Activated CD4-positive, alpha-beta memory T cell treated with anti-CD3 and anti-CD28 coated beads for 36 hours (primary cell): ENCODE measurements around the gene CST9. TPM values are rescaled to one million over a fixed set of nuclear protein-coding genes. Genes with fewer than 3 reads are reported as not detected.

Source experiments
- CTCF ChIA-PET: fragments of 350-600 bp; sonication (Branson Sonifier 250); formaldehyde crosslinking; loops from one replicate; lab custom pipeline; 2021; ENCODE audit warnings: antibody characterized with exemption, inconsistent platforms; lab: Charles Lee
- POLR2A ChIA-PET: fragments of 350-600 bp; sonication (Branson Sonifier 250); formaldehyde crosslinking; loops from one replicate; lab custom pipeline; 2021; ENCODE audit warnings: antibody characterized with exemption; lab: Charles Lee
- DNase-seq: peaks from one replicate; pipeline ENCODE4 v3.0.0-alpha.2; 2020
- H3K27ac Mint-ChIP-seq: one replicate; pipeline ENCODE4 v1.8.0; 2021; ENCODE audit warnings: mixed read lengths
- H3K27me3 Mint-ChIP-seq: one replicate; pipeline ENCODE4 v1.8.0; 2021; ENCODE audit warnings: mixed read lengths
- H3K36me3 Mint-ChIP-seq: one replicate; pipeline ENCODE4 v1.8.0; 2021; ENCODE audit warnings: mixed read lengths
- H3K4me1 Mint-ChIP-seq: one replicate; pipeline ENCODE4 v1.8.0; 2021; ENCODE audit warnings: low read depth, mixed read lengths
- H3K4me3 Mint-ChIP-seq: one replicate; pipeline ENCODE4 v1.8.0; 2021; ENCODE audit warnings: mild to moderate bottlenecking, mixed read lengths
- H3K9me3 Mint-ChIP-seq: one replicate; pipeline ENCODE4 v1.8.0; 2021; ENCODE audit warnings: mixed read lengths
- intact Hi-C: fragments of 100-400 bp; cut with micrococcal nuclease; formaldehyde crosslinking; loops from one replicate; pipeline ENCODE4 v1.15.1; 2023
- total RNA-seq, 2 experiments: library from RNA; stranded (reverse); gene quantifications; one replicate each; pipeline ENCODE4 v1.2.3, GENCODE V29; 2021

CST9 gene
- total RNA-seq, 2 experiments from 2014 or later: not detected

DNA sequence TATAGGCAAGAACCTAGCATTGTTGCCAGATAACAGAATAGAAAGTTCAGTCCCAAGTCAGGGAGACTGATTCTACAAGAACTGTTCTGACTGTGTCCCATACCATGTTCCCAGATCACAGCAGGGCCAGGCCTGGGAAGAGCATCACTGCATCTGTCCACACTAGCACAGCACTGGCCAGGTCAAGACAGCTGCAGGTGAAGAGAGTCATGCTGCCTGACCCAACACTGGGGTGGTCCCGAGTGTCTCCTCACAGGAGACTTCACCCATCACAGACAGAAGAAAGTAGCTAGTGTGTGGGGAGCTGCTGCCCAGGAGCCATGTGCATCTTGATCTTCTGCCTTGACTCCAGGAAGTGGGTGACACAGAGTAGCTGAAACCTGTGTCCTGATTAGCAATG, 36.1 kb downstream of the CST9 start:
- H3K27me3 Mint-ChIP-seq: peaks cover 4% of the 10 kb centered on the region

DNA sequence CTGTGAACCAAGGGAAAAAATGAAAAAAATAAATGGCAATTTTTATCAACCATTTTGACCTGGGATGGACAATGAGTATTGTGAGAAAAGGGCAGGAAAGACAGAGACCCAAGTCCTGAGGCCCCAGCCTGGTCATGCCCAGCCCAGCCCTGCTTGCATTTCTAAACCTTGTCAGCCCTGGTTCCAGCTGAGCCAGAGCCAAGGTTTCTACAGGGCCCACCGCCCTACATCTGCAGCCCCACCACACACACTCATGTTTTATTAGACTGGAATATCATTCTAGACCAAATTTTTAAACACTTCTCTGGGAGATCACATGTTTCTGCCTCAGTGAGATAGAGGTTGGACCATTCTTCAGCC, 36.8 kb downstream of the CST9 start:
- Mint-ChIP-seq H3K36me3 (no peaks in the 10 kb centered on the region), H3K9me3 (no peaks in the 10 kb centered on the region), H3K4me3 (no peak overlapping the region), H3K4me1 (no peaks in the 10 kb centered on the region), H3K27me3 (peaks cover 9% of the 10 kb centered on the region), H3K27ac (no peak overlapping the region)
- ChIA-PET CTCF (no interaction called here), POLR2A (no interaction called here)
- DNase-seq: no peak
- intact Hi-C loops: no loop called here

More for the DNA sequence above, 36.1 kb downstream of the CST9 start:
- H3K36me3 Mint-ChIP-seq: no peaks in the 10 kb centered on the region
- H3K4me1 Mint-ChIP-seq: no peaks in the 10 kb centered on the region
- H3K4me3 Mint-ChIP-seq: no peak overlapping the region
- H3K27ac Mint-ChIP-seq: no peak overlapping the region
- intact Hi-C loops: no loop called here
- ChIA-PET POLR2A (no interaction called here), CTCF (no interaction called here)
- H3K9me3 Mint-ChIP-seq: no peaks in the 10 kb centered on the region
- no peak for DNase-seq

- Mint-ChIP-seq H3K9me3 (no peaks in the 10 kb centered on the region), H3K27me3 (peaks cover 9% of the 10 kb centered on the region), H3K27ac (no peak within 1 kb of the TSS), H3K4me3 (no peak within 1 kb of the TSS), H3K4me1 (no peaks in the 10 kb centered on the region), H3K36me3 (no peaks in the 10 kb centered on the region)
- intact Hi-C loops: no loop called here
- ChIA-PET CTCF (no interaction called here), POLR2A (no interaction called here)
- no peak for DNase-seq
These were observed 37.3 kb downstream of the CST9 start, which contains the start of gene CST9L for GRCh38 chr20:23568320-23568970. Gene CST9L, minus strand, starts transcription at chr20:23568484. Its CDS starts 34 bp downstream, at chr20:23568450.

DNA sequence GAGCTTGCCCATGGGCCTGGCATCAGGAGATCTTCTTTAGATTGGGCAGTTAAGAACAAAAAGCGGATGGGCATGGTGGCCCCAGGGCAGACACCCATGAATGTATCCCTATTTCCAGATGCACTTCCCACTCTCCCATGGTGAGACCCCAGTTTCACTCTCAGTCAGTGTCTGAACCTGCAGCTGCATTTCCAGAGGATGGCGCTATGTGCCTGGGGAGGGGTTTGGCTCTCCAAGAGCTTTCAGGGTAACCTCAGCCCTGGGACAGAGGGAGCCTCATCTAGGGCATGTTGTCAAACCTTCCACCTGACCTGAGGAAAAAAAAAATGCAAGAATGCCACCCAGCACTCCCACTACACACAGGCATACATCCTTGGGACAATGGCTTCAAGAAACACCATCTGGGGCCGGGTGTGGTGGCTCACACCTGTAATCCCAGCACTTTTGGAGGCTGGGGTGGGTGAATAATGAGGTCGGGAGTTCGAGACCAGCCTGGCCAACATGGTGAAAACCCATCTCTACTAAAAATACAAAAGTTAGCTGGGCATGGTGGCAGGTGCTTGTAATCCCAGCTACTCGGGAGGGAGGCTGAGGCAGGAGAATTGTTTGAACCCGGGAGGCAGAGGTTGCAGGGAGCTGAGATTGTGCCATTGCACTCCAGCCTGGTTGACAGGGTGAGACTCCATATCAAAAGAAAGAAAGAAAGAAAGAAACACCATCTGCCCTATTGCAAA, 39.4 kb downstream of the CST9 start:
- ChIA-PET POLR2A (no interaction called here), CTCF (no interaction called here)
- Mint-ChIP-seq H3K27me3 (peaks cover 9% of the 10 kb centered on the region), H3K36me3 (no peaks in the 10 kb centered on the region), H3K4me3 (no peak overlapping the region), H3K27ac (no peak overlapping the region), H3K4me1 (no peaks in the 10 kb centered on the region), H3K9me3 (peaks cover 14% of the 10 kb centered on the region)
- DNase-seq: no peak
- intact Hi-C loops: no loop called here

- Mint-ChIP-seq H3K9me3 (peaks cover 14% of the 10 kb centered on the region), H3K4me1 (no peaks in the 10 kb centered on the region), H3K27ac (no peak overlapping the region), H3K36me3 (no peaks in the 10 kb centered on the region), H3K4me3 (no peak overlapping the region), H3K27me3 (peaks cover 9% of the 10 kb centered on the region)
- ChIA-PET CTCF (interaction anchor here (0.6 kb wide), 1 partner anchor 12 kb away, joined by 3 read pairs; no protein-coding TSS in a partner anchor), POLR2A (no interaction called here)
- DNase-seq: no peak
- intact Hi-C loops: no loop called here
These were observed 40.1 kb downstream of the CST9 start for GRCh38 chr20:23565503-23566045.

GRCh38 chr20:23564927-23565326, 40.8 kb downstream of the CST9 start:
- H3K9me3 Mint-ChIP-seq: peaks cover 16% of the 10 kb centered on the region
- CTCF ChIA-PET: interaction anchor here (0.6 kb wide), 1 partner anchor 13 kb away, joined by 3 read pairs; no protein-coding TSS in a partner anchor
- intact Hi-C loops: no loop called here
- no peak overlapping the region for H3K4me3 Mint-ChIP-seq
- H3K27ac Mint-ChIP-seq: no peak overlapping the region
- no peak for DNase-seq
- H3K27me3 Mint-ChIP-seq: peaks cover 9% of the 10 kb centered on the region
- no peaks in the 10 kb centered on the region for H3K4me1 Mint-ChIP-seq
- H3K36me3 Mint-ChIP-seq: no peaks in the 10 kb centered on the region
- POLR2A ChIA-PET: no interaction called here

DNA sequence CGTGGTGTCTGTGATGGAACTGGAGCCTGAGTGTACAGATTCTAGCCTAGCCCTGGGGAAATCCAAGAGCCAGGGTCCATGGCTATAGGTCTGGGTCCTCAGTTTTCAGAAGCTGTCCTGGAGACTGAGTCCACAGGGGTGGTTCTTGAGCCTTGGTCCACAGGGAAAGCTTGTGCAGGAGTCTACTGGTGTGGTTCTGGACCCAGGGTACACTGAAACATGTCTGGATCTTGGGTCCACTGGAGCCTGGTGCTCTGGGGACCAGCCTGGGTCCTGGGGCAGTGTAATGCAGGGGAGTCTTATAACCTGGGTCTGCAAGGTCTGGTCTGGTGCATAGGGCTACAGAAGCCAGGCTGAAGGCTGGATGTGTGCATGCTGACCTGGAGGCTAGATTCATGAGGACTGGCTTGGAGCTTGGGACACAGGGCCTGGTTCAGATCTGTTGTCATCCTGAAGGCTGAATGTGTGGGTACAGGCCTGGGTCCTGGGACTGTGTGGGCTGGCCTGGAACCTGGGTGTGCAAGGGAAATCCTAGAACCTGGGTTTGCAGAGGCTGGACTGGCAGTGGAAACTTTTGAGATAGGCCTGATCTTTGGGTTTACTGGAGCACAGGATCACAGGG, 42.9 kb downstream of the CST9 start:
- ChIA-PET CTCF (no interaction called here), POLR2A (no interaction called here)

GRCh38 chr20:23554401-23554800, 51.3 kb downstream of the CST9 start:
- intact Hi-C loops: no loop called here
- Mint-ChIP-seq H3K9me3 (peaks cover 6% of the 10 kb centered on the region), H3K36me3 (no peaks in the 10 kb centered on the region), H3K27ac (no peak overlapping the region), H3K4me3 (no peak overlapping the region), H3K4me1 (no peaks in the 10 kb centered on the region), H3K27me3 (no peaks in the 10 kb centered on the region)
- POLR2A ChIA-PET: no interaction called here
- DNase-seq: no peak
- CTCF ChIA-PET: no interaction called here

More for the DNA sequence above, 42.9 kb downstream of the CST9 start:
- no peak for DNase-seq
- peaks cover 19% of the 10 kb centered on the region for H3K9me3 Mint-ChIP-seq
- H3K27me3 Mint-ChIP-seq: peaks cover 9% of the 10 kb centered on the region
- H3K4me3 Mint-ChIP-seq: no peak overlapping the region
- intact Hi-C loops: no loop called here
- H3K36me3 Mint-ChIP-seq: no peaks in the 10 kb centered on the region
- no peak overlapping the region for H3K27ac Mint-ChIP-seq
- H3K4me1 Mint-ChIP-seq: no peaks in the 10 kb centered on the region

Other genes with a start within 250 kb of the CST9 start
- 1 to 10 TPM; 6.6 to 7.5 TPM for gene GZF1, start 243.7 kb downstream of the CST9 start, total RNA-seq
- gene NAPB, start 184.4 kb downstream of the CST9 start, total RNA-seq: 1 to 10 TPM; 7.3 to 7.6 TPM
- gene CSTL1, start 166.2 kb downstream of the CST9 start, total RNA-seq: not detected
- not detected for gene CST11, start 153.0 kb downstream of the CST9 start, total RNA-seq
- gene CST8, start 114.8 kb downstream of the CST9 start, total RNA-seq: not detected
- gene CST9L, start 37.4 kb downstream of the CST9 start, total RNA-seq: not detected
- gene CST3, start 32.0 kb upstream of the CST9 start, total RNA-seq: under 1 TPM; 0.26 to 0.29 TPM
- gene CST4, start 83.1 kb upstream of the CST9 start, total RNA-seq: not detected
- gene CST1, start 145.0 kb upstream of the CST9 start, total RNA-seq: not detected
- not detected for gene CST2, start 220.8 kb upstream of the CST9 start, total RNA-seq